Measurements from ENCODE around the gene CAPN2. TPM values are rescaled to one million over a fixed set of nuclear protein-coding genes. Genes with fewer than 3 reads are reported as not detected.

CAPN2 gene
- total RNA-seq, 1 donor from 2014 or later, result 98.6 TPM

DNA sequence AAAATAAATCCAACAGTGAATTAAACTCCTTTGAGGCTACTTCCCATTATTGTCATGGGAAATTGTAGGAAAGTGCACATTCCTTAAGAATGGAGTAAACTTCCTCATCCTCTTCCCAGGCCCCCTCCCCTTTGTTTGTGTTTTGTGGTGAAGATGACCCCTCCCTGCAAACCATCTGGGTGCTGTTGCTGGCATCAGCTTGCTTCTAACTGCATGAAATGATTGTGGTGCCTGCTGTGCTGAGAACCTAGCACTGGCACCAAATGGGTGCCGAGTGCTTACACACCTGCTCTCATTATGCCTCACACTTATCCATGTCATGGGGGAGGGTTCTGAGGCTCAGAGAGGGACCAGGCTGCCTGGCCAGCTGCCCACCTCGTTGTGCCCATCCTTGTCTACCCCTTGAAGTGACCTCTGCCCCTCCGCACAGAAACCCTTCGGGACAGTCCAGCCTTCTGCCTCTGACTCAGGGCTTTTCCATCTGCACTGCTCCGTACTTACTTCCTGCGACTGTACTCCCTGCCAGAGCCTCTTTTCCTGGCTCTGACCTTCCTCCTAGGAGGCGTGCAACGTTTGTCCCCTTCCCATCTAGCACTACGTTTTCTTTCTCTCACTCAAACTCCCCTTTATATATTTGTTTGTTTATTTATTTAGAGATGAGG, 30.6 kb downstream of the CAPN2 start:
- H3K27me3 Mint-ChIP-seq (ENCODE audit: low read depth), result no peaks in the 10 kb centered on the region
- H3K27ac Mint-ChIP-seq (ENCODE audit: unreplicated experiment), result no peak overlapping the region
- no peak for DNase-seq (ENCODE audit: low read depth, low spot score)
- peaks cover 6% of the 10 kb centered on the region for H3K36me3 Mint-ChIP-seq (ENCODE audit: low read depth)
- no peaks in the 10 kb centered on the region for H3K9me3 Mint-ChIP-seq
- H3K4me3 Mint-ChIP-seq, result no peak overlapping the region
- no peaks in the 10 kb centered on the region for H3K4me1 Mint-ChIP-seq
- TF ChIP-seq, protein P1, sequence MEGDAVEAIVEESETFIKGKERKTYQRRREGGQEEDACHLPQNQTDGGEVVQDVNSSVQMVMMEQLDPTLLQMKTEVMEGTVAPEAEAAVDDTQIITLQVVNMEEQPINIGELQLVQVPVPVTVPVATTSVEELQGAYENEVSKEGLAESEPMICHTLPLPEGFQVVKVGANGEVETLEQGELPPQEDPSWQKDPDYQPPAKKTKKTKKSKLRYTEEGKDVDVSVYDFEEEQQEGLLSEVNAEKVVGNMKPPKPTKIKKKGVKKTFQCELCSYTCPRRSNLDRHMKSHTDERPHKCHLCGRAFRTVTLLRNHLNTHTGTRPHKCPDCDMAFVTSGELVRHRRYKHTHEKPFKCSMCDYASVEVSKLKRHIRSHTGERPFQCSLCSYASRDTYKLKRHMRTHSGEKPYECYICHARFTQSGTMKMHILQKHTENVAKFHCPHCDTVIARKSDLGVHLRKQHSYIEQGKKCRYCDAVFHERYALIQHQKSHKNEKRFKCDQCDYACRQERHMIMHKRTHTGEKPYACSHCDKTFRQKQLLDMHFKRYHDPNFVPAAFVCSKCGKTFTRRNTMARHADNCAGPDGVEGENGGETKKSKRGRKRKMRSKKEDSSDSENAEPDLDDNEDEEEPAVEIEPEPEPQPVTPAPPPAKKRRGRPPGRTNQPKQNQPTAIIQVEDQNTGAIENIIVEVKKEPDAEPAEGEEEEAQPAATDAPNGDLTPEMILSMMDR (conservative IDR thresholded peaks at IDR 0.05), result no peak

DNA sequence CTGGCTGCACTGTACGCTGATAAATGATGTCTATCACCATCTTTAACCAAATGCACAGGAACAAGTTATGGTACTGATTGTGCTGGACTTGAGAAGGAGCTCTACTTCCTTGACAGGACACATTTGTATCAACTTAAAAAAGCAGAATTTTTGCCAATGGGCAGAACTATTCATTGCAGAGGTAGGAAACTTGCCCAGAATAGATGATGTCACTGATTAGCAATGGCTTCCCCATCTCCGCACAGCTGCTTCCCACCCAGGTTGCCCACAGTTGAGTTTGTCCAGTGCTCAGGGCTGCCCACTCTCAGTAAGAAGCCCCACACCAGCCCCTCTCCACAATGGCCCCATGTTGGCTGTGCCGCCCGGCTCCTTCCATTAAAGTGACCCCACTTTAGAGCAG, 33.4 kb downstream of the CAPN2 start:
- no peak overlapping the region for H3K27ac Mint-ChIP-seq (ENCODE audit: unreplicated experiment)
- H3K4me1 Mint-ChIP-seq, result peaks cover 8% of the 10 kb centered on the region
- no peaks in the 10 kb centered on the region for H3K27me3 Mint-ChIP-seq (ENCODE audit: low read depth)
- TF ChIP-seq, protein P1 (conservative IDR thresholded peaks at IDR 0.05), result no peak
- peaks cover 9% of the 10 kb centered on the region for H3K36me3 Mint-ChIP-seq (ENCODE audit: low read depth)
- H3K9me3 Mint-ChIP-seq, result no peaks in the 10 kb centered on the region
- no peak for DNase-seq (ENCODE audit: low read depth, low spot score)
- H3K4me3 Mint-ChIP-seq, result no peak overlapping the region

DNA sequence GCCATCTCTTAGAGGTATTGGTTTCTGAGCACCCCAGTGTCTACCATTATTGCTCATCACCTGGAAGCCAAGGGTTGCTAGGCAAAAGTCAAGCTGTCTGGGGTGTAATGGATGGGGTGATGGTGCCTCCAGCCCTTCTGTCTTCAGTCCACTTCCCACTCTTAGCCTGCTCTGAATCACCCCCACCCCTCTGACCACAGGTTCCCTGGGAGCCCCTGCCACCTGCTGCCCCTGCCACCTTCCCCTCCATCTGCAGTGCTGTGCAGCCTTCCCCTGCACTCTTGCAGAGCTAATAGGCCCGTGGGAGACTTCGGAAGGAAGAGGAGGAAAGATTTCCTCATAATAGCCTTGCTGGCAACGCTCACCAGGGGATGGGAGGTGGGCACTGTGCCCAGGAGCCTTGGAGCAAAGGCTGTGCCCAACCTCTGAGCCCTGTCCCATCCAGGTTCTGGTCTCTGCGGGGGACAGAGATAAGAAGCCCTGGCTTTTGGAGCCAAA, 35.5 kb downstream of the CAPN2 start:
- TF ChIP-seq, protein P1 (conservative IDR thresholded peaks at IDR 0.05), result no peak
- H3K4me3 Mint-ChIP-seq, result peak overlapping the region; percentile 82
- H3K27me3 Mint-ChIP-seq (ENCODE audit: low read depth), result no peaks in the 10 kb centered on the region
- no peaks in the 10 kb centered on the region for H3K9me3 Mint-ChIP-seq
- DNase-seq (ENCODE audit: low read depth, low spot score), result no peak
- peaks cover 9% of the 10 kb centered on the region for H3K36me3 Mint-ChIP-seq (ENCODE audit: low read depth)
- no peak overlapping the region for H3K27ac Mint-ChIP-seq (ENCODE audit: unreplicated experiment)
- peaks cover 8% of the 10 kb centered on the region for H3K4me1 Mint-ChIP-seq

DNA sequence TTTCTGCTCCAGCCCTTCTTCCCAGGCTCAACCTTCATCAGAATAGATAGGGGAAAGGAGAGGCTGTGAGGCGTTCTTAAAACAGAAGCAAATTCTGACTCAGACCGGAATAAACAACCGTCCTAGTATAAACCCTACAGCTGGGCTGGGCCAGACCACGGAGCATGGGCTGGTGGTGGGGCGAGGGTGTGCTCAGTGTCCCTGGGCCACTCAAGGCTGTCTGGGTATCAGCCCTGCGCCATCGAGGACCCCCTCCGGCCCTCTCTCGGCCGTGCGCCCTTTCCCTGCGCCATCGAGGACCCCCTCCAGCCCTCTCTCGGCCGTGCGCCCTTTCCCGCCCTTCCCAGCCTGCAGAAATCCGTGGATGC, 36.0 kb downstream of the CAPN2 start:
- Mint-ChIP-seq H3K27me3 (ENCODE audit: low read depth) (no peaks in the 10 kb centered on the region), H3K9me3 (no peaks in the 10 kb centered on the region), H3K4me1 (peaks cover 8% of the 10 kb centered on the region), H3K4me3 (peak overlapping the region; percentile 82), H3K36me3 (ENCODE audit: low read depth) (peaks cover 12% of the 10 kb centered on the region), H3K27ac (ENCODE audit: unreplicated experiment) (no peak overlapping the region)
- no peak for DNase-seq (ENCODE audit: low read depth, low spot score)
- TF ChIP-seq, protein P1 (conservative IDR thresholded peaks at IDR 0.05), result no peak

DNA sequence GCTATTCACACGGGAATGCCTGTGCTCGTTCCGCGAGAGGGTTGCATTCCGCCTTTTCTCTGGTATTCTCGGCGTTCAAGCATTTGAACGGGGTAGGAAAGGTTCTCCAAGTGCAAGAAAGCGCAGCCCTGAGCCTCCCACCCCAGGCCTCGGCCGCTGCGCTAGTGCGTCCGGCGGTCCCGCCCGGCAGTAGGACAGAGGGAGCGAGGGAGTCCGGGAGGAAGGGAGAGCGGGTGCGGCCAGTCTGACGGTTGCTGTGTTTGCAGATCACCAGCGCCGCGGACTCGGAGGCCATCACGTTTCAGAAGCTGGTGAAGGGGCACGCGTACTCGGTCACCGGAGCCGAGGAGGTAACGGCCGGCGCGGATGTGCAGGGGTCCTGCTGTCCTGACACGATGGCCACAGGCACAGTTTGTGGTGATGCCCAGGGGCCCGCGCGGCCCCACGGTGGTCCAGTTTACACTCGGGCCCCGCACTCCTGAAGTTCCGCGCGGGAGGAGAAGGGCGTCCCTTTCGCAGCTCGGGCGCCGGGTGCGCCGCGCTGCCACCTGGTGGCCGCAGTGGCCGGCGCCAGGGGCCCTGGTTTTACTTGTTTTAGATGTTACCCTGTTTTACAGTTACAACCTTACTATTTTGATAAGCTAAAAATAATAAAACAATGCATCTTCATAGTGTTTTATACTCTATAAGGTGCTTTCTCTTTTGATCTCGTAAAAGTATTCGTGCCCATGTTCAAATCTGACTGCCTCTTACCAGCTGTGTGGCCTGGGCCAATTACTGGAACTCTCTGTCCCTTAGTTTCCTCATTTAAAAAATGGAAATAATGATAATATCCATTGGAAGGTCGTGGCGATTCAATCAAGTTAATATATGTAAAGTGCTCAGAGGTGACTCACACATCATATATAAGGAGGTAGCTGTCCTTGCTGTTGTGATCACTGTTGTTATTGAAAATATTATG, 36.7 kb downstream of the CAPN2 start:
- Mint-ChIP-seq H3K27me3 (ENCODE audit: low read depth) (no peaks in the 10 kb centered on the region), H3K9me3 (no peaks in the 10 kb centered on the region), H3K4me3 (peak overlapping the region; percentile 82), H3K4me1 (peaks cover 8% of the 10 kb centered on the region), H3K27ac (ENCODE audit: unreplicated experiment) (peak overlapping the region; percentile 75), H3K36me3 (ENCODE audit: low read depth) (peaks cover 12% of the 10 kb centered on the region)
- TF ChIP-seq, protein P1 (conservative IDR thresholded peaks at IDR 0.05), result peak; percentile 99
- DNase-seq (ENCODE audit: low read depth, low spot score), result peak; percentile 54
